WTC11 (cell line): ENCODE data around the gene FAM149B1. TPM values are rescaled to one million over a fixed set of nuclear protein-coding genes. Genes with fewer than 3 reads are reported as not detected.

Experiments
- ATAC-seq: fragments of 200-7000 bp; cut with Tn5 transposase; 2 replicates; pipeline ENCODE4 v1.10.0; 2021; ENCODE audit warnings: mild to moderate bottlenecking, moderate library complexity
- CTCF ChIA-PET: fragments of 300-600 bp; sonication (Branson Sonifier 250); formaldehyde crosslinking; loops from one replicate; lab custom pipeline; 2021; ENCODE audit warnings: antibody characterized with exemption; lab: Charles Lee
- POLR2A ChIA-PET: fragments of 350-600 bp; sonication (Branson Sonifier 250); formaldehyde crosslinking; loops from one replicate; lab custom pipeline; 2021; ENCODE audit warnings: antibody characterized with exemption; lab: Charles Lee
- DNase-seq: peaks from one replicate; pipeline ENCODE4 v3.0.0; 2021; ENCODE audit warnings: low spot score
- H3K27ac Mint-ChIP-seq: 2 replicates; pipeline ENCODE4 v1.8.0; 2021; ENCODE audit warnings: mixed read lengths
- H3K27me3 Mint-ChIP-seq: 2 replicates; pipeline ENCODE4 v1.8.0; 2021; ENCODE audit warnings: low read depth, mild to moderate bottlenecking, moderate library complexity, mixed read lengths
- H3K36me3 Mint-ChIP-seq: 2 replicates; pipeline ENCODE4 v1.8.0; 2021; ENCODE audit warnings: mixed read lengths
- H3K4me1 Mint-ChIP-seq: 2 replicates; pipeline ENCODE4 v1.8.0; 2022; ENCODE audit warnings: mixed read lengths
- H3K4me3 Mint-ChIP-seq: 2 replicates; pipeline ENCODE4 v1.8.0; 2021; ENCODE audit warnings: mild to moderate bottlenecking, moderate library complexity, mixed read lengths
- H3K9me3 Mint-ChIP-seq: 2 replicates; pipeline ENCODE4 v1.8.0; 2021; ENCODE audit warnings: mixed read lengths
- CREM ChIP-seq: sonication (generic); formaldehyde crosslinking; IDR thresholded peaks from 2 replicates; pipeline ENCODE4 v1.8.1; 2022; ENCODE audit warnings: mild to moderate bottlenecking, missing genetic modification reagents, moderate library complexity
- ESRRA ChIP-seq: sonication (generic); formaldehyde crosslinking; IDR thresholded peaks from 2 replicates; pipeline ENCODE4 v1.8.1; 2022; ENCODE audit warnings: mild to moderate bottlenecking, missing genetic modification reagents, borderline replicate concordance
- GABPB1 ChIP-seq: sonication (generic); formaldehyde crosslinking; IDR thresholded peaks from 2 replicates; pipeline ENCODE4 v1.8.1; 2023; ENCODE audit warnings: mild to moderate bottlenecking, missing genetic modification reagents
- GTF2I ChIP-seq: fragments of 250-450 bp; sonication (Bioruptor Pico); conservative IDR thresholded peaks from 2 replicates; pipeline ENCODE4 v1.4.0; 2021; ENCODE audit warnings: mild to moderate bottlenecking
- IRF2 ChIP-seq: sonication (generic); formaldehyde crosslinking; IDR thresholded peaks from 2 replicates; pipeline ENCODE4 v1.8.0; 2022; ENCODE audit warnings: low read depth, missing genetic modification reagents, borderline replicate concordance
- MLX ChIP-seq: sonication (generic); formaldehyde crosslinking; IDR thresholded peaks from 2 replicates; pipeline ENCODE4 v1.8.1; 2023; ENCODE audit warnings: mild to moderate bottlenecking, missing genetic modification reagents, moderate library complexity
- NFYB ChIP-seq: sonication (generic); formaldehyde crosslinking; conservative IDR thresholded peaks from 2 replicates; pipeline ENCODE4 v1.8.0; 2022; ENCODE audit warnings: low read depth, missing genetic modification reagents
- OVOL2 ChIP-seq: fragments of 250-450 bp; sonication (Bioruptor Pico); IDR thresholded peaks from 2 replicates; pipeline ENCODE4 v1.9.0; 2021; ENCODE audit warnings: mild to moderate bottlenecking, borderline replicate concordance
- RELA ChIP-seq: sonication (generic); formaldehyde crosslinking; IDR thresholded peaks from 2 replicates; pipeline ENCODE4 v1.8.1; 2022; ENCODE audit warnings: missing genetic modification reagents, mild to moderate bottlenecking, borderline replicate concordance
- SMAD4 ChIP-seq: sonication (generic); formaldehyde crosslinking; IDR thresholded peaks from 2 replicates; pipeline ENCODE4 v1.8.0; 2022; ENCODE audit warnings: mild to moderate bottlenecking, missing genetic modification reagents
- SOX15 ChIP-seq: fragments of 250-450 bp; sonication (Bioruptor Pico); IDR thresholded peaks from 2 replicates; pipeline ENCODE4 v1.9.0; 2021; ENCODE audit warnings: mild to moderate bottlenecking
- TEAD1 ChIP-seq: sonication (generic); formaldehyde crosslinking; IDR thresholded peaks from 2 replicates; pipeline ENCODE4 v1.8.0; 2022; ENCODE audit warnings: mild to moderate bottlenecking, missing genetic modification reagents
- ZNF281 ChIP-seq: sonication (generic); formaldehyde crosslinking; IDR thresholded peaks from 2 replicates; pipeline ENCODE4 v1.8.0; 2023; ENCODE audit warnings: mild to moderate bottlenecking, missing genetic modification reagents
- ZNF396 ChIP-seq: fragments of 250-450 bp; sonication (Bioruptor Pico); IDR thresholded peaks from 2 replicates; pipeline ENCODE4 v1.8.0; 2021; ENCODE audit warnings: mild to moderate bottlenecking, moderate library complexity, borderline replicate concordance
- ZNF423 ChIP-seq: fragments of 250-450 bp; sonication (Bioruptor Pico); IDR thresholded peaks from 2 replicates; pipeline ENCODE4 v2.1.2; 2022; ENCODE audit warnings: mild to moderate bottlenecking, moderate library complexity
- ZNF671 ChIP-seq: fragments of 250-450 bp; sonication (Bioruptor Pico); IDR thresholded peaks from 2 replicates; pipeline ENCODE4 v1.8.0; 2021; ENCODE audit warnings: mild to moderate bottlenecking
- total RNA-seq: library from RNA; stranded (reverse); gene quantifications from 3 replicates; pipeline ENCODE4 v1.2.3, GENCODE V29; 2021
- TF ChIP-seq, protein P1 (sequence below): sonication (generic); formaldehyde crosslinking; IDR thresholded peaks from 2 replicates; pipeline ENCODE4 v1.8.0; 2022; ENCODE audit warnings: mild to moderate bottlenecking, missing genetic modification reagents
- TF ChIP-seq, protein P2 (sequence below): sonication (generic); formaldehyde crosslinking; IDR thresholded peaks from 2 replicates; pipeline ENCODE4 v1.8.1; 2022; ENCODE audit warnings: mild to moderate bottlenecking, moderate library complexity, missing genetic modification reagents
- TF ChIP-seq, protein P3 (sequence below): fragments of 250-450 bp; sonication (Bioruptor Pico); IDR thresholded peaks from 2 replicates; pipeline ENCODE4 v2.1.2; 2022; ENCODE audit warnings: mild to moderate bottlenecking, moderate library complexity
- TF ChIP-seq, protein P4 (sequence below): sonication (generic); formaldehyde crosslinking; IDR thresholded peaks from 2 replicates; pipeline ENCODE4 v1.8.1; 2022; ENCODE audit warnings: mild to moderate bottlenecking, missing genetic modification reagents, moderate library complexity, borderline replicate concordance
- TF ChIP-seq, protein P5 (sequence below): fragments of 250-450 bp; sonication (Bioruptor Pico); IDR thresholded peaks from 2 replicates; pipeline ENCODE4 v1.9.0; 2021; ENCODE audit warnings: mild to moderate bottlenecking

The FAM149B1 gene
- total RNA-seq, 1 experiment from 2014 or later = 13.8 TPM

GRCh38 chr10:73205890-73206289, 38.0 kb downstream of the FAM149B1 start (continued):
- TF ChIP-seq, protein P1, sequence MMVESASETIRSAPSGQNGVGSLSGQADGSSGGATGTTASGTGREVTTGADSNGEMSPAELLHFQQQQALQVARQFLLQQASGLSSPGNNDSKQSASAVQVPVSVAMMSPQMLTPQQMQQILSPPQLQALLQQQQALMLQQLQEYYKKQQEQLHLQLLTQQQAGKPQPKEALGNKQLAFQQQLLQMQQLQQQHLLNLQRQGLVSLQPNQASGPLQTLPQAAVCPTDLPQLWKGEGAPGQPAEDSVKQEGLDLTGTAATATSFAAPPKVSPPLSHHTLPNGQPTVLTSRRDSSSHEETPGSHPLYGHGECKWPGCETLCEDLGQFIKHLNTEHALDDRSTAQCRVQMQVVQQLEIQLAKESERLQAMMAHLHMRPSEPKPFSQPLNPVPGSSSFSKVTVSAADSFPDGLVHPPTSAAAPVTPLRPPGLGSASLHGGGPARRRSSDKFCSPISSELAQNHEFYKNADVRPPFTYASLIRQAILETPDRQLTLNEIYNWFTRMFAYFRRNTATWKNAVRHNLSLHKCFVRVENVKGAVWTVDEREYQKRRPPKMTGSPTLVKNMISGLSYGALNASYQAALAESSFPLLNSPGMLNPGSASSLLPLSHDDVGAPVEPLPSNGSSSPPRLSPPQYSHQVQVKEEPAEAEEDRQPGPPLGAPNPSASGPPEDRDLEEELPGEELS (CRISPR knock-in tag) = no peak
- TF ChIP-seq ZNF671 (CRISPR knock-in tag) (no peak), MLX (CRISPR knock-in tag) (no peak)

DNA sequence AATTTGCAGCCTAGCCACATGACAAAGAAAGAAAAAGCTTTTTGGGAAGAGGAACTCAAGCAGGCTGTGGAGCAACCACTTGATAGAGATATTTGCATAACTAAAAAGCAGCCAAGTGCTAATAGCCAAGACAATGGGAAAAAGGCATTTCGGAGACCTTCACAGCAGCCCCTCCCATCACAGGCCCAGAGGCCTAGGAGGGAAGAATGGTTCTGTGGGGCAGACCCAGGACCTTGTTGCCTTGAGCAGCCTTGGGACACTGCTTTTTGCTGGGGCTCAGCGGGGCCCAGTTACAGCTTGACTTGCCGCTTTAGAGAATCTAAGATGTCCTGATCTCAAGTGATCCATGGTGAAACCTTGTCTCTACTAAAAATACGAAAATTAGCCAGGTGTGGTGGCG, 38.5 kb downstream of the FAM149B1 start:
- ChIA-PET POLR2A (no interaction called here), CTCF (no interaction called here)
- TF ChIP-seq ZNF671 (CRISPR knock-in tag) (no peak), SOX15 (no peak), IRF2 (no peak), OVOL2 (CRISPR knock-in tag) (no peak), MLX (CRISPR knock-in tag) (no peak), GABPB1 (no peak), GTF2I (CRISPR knock-in tag) (no peak), ZNF281 (CRISPR knock-in tag) (no peak), TEAD1 (CRISPR knock-in tag) (no peak), RELA (CRISPR knock-in tag) (no peak), NFYB (CRISPR knock-in tag) (no peak), CREM (CRISPR knock-in tag) (no peak), ZNF396 (CRISPR knock-in tag) (no peak), SMAD4 (no peak), ZNF423 (CRISPR knock-in tag) (no peak), ESRRA (no peak)
- TF ChIP-seq, protein P2, sequence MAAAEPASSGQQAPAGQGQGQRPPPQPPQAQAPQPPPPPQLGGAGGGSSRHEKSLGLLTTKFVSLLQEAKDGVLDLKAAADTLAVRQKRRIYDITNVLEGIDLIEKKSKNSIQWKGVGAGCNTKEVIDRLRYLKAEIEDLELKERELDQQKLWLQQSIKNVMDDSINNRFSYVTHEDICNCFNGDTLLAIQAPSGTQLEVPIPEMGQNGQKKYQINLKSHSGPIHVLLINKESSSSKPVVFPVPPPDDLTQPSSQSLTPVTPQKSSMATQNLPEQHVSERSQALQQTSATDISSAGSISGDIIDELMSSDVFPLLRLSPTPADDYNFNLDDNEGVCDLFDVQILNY (CRISPR knock-in tag) = no peak
- TF ChIP-seq, protein P3, sequence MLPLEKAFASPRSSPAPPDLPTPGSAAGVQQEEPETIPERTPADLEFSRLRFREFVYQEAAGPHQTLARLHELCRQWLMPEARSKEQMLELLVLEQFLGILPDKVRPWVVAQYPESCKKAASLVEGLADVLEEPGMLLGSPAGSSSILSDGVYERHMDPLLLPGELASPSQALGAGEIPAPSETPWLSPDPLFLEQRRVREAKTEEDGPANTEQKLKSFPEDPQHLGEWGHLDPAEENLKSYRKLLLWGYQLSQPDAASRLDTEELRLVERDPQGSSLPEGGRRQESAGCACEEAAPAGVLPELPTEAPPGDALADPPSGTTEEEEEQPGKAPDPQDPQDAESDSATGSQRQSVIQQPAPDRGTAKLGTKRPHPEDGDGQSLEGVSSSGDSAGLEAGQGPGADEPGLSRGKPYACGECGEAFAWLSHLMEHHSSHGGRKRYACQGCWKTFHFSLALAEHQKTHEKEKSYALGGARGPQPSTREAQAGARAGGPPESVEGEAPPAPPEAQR (CRISPR knock-in tag) = no peak
- TF ChIP-seq, protein P4, sequence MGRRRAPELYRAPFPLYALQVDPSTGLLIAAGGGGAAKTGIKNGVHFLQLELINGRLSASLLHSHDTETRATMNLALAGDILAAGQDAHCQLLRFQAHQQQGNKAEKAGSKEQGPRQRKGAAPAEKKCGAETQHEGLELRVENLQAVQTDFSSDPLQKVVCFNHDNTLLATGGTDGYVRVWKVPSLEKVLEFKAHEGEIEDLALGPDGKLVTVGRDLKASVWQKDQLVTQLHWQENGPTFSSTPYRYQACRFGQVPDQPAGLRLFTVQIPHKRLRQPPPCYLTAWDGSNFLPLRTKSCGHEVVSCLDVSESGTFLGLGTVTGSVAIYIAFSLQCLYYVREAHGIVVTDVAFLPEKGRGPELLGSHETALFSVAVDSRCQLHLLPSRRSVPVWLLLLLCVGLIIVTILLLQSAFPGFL = no peak
- TF ChIP-seq, protein P5, sequence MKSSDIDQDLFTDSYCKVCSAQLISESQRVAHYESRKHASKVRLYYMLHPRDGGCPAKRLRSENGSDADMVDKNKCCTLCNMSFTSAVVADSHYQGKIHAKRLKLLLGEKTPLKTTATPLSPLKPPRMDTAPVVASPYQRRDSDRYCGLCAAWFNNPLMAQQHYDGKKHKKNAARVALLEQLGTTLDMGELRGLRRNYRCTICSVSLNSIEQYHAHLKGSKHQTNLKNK (CRISPR knock-in tag) = no peak
- ATAC-seq (no peak), DNase-seq (no peak)
- Mint-ChIP-seq H3K9me3 (peaks cover 33% of the 10 kb centered on the region), H3K4me3 (no peak overlapping the region), H3K36me3 (peaks cover 41% of the 10 kb centered on the region), H3K27me3 (no peaks in the 10 kb centered on the region; the same call in none of the 2 replicates), H3K27ac (no peak overlapping the region), H3K4me1 (no peaks in the 10 kb centered on the region)
